ENCODE results near the gene AASDH.

DNA sequence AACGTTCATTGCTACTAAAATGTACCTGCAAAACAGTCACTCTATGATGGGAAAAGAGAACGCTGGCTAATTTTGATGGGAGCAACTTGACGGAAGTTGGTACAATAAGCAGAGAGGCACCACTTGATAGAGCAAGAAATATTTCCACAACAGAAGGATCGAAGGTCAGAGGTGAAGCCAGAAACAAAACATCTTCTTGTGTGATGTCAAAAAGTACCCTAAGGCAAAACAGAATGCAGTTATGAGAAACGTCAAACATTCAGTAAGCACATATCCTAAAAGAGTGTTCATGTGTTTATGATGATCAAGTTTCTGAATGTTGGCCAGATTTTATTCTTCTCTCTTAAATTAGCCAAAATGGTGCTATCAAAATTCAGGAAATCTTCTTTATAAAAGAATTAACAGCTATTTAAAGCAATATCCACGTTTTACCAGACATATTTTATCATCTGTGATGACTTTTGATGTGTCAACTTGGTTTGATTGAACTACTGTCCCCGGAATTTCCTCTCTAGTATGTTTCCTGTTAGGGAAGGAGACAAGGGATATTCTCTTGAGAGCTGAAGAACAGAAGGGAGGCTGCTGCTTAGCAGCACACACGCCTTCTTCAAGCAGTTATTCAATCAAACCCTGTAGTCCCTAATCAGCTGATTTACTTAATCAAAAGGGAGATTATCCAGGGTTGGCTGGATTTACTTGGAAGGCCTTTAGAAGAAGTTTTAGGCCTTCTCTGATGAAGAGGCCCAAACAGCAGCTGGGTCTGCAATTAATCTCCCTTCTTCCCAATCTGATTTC lies 15.7 kb downstream of the AASDH start:
- TF ChIP-seq GATA2 (IDR thresholded peaks at IDR 0.05; ENCODE audit: low read depth, low read length): no peak
- no peak for TF ChIP-seq GATA3 (IDR thresholded peaks at IDR 0.05; ENCODE audit: low read depth, low read length)
